ENCODE measurements around the gene ETF1. TPM values are rescaled to one million over a fixed set of nuclear protein-coding genes. Genes with fewer than 3 reads are reported as not detected.

ETF1 gene
- total RNA-seq, 1 donor from 2014 or later: 116 TPM

GRCh38 chr5:138464388-138465260 lies 78.4 kb downstream of the ETF1 start:
- peaks cover 11% of the 10 kb centered on the region for H3K79me2 ChIP-seq (ENCODE audit: low read depth)
- H4K20me1 ChIP-seq (ENCODE audit: low read depth): peaks cover 30% of the 10 kb centered on the region
- H3K9ac ChIP-seq: peak overlapping the region; percentile 77
- H3K27me3 ChIP-seq: peaks cover 32% of the 10 kb centered on the region
- Mint-ChIP-seq H3K27me3 (ENCODE audit: insufficient read depth, low read depth) (peaks cover 28% of the 10 kb centered on the region), H3K9me3 (peaks cover 8% of the 10 kb centered on the region), H3K27ac (peak overlapping the region; percentile 94), H3K4me1 (peaks cover 29% of the 10 kb centered on the region), H3K4me3 (peak overlapping the region; percentile 91), H3K36me3 (peaks cover 22% of the 10 kb centered on the region)
- H2AFZ ChIP-seq (replicated peaks): no peak overlapping the region
- H3K9me3 ChIP-seq (ENCODE audit: low read depth): no peaks in the 10 kb centered on the region
- TF ChIP-seq EZH2 (IDR thresholded peaks at IDR 0.05) (no peak), EZH2phosphoT487 (IDR thresholded peaks at IDR 0.05) (no peak), CTCF (IDR thresholded peaks at IDR 0.05) (no peak)
- H3K4me3 ChIP-seq: peak overlapping the region; percentile 90
- H3K27ac ChIP-seq: peak overlapping the region; percentile 96
- H3K36me3 ChIP-seq: no peaks in the 10 kb centered on the region
- peak; percentile 100 for DNase-seq (ENCODE audit: low spot score)
- peaks cover 35% of the 10 kb centered on the region for H3F3A ChIP-seq (ENCODE audit: low read depth)
- peaks cover 9% of the 10 kb centered on the region for H3K4me1 ChIP-seq
- H3K4me2 ChIP-seq: peak overlapping the region; percentile 92

- H3K4me2 ChIP-seq: peak overlapping the region; percentile 92
- TF ChIP-seq CTCF (IDR thresholded peaks at IDR 0.05) (peak; percentile 76), EZH2phosphoT487 (IDR thresholded peaks at IDR 0.05) (no peak), EZH2 (IDR thresholded peaks at IDR 0.05) (peak; percentile 30)
- H3K9me3 ChIP-seq (ENCODE audit: low read depth): no peaks in the 10 kb centered on the region
- H3K4me1 ChIP-seq: peaks cover 9% of the 10 kb centered on the region
- peaks cover 25% of the 10 kb centered on the region for H3K27me3 Mint-ChIP-seq (ENCODE audit: insufficient read depth, low read depth)
- H3K27ac Mint-ChIP-seq: peak overlapping the region; percentile 96
- H3K9me3 Mint-ChIP-seq: peaks cover 8% of the 10 kb centered on the region
- H3K27ac ChIP-seq: peak overlapping the region; percentile 96
- H3K79me2 ChIP-seq (ENCODE audit: low read depth): peaks cover 11% of the 10 kb centered on the region
- peak overlapping the region; percentile 91 for H3K4me3 Mint-ChIP-seq
- H3K4me1 Mint-ChIP-seq: peaks cover 27% of the 10 kb centered on the region
- no peak overlapping the region for H2AFZ ChIP-seq (replicated peaks)
- peaks cover 30% of the 10 kb centered on the region for H4K20me1 ChIP-seq (ENCODE audit: low read depth)
- H3F3A ChIP-seq (ENCODE audit: low read depth): peaks cover 29% of the 10 kb centered on the region
- H3K27me3 ChIP-seq: peaks cover 32% of the 10 kb centered on the region
- H3K4me3 ChIP-seq: peak overlapping the region; percentile 90
- peaks cover 22% of the 10 kb centered on the region for H3K36me3 Mint-ChIP-seq
- peak overlapping the region; percentile 77 for H3K9ac ChIP-seq
- DNase-seq (ENCODE audit: low spot score): peak; percentile 97
- H3K36me3 ChIP-seq: no peaks in the 10 kb centered on the region
Observed at GRCh38 chr5:138464008-138464387, 79.0 kb downstream of the ETF1 start.

GRCh38 chr5:138463419-138464007 lies 79.5 kb downstream of the ETF1 start:
- Histone ChIP-seq H4K20me1 (ENCODE audit: low read depth) (peaks cover 30% of the 10 kb centered on the region), H3K27ac (peak overlapping the region; percentile 75), H3F3A (ENCODE audit: low read depth) (peaks cover 26% of the 10 kb centered on the region), H3K79me2 (ENCODE audit: low read depth) (peaks cover 11% of the 10 kb centered on the region), H3K4me1 (peaks cover 12% of the 10 kb centered on the region), H3K9ac (peak overlapping the region; percentile 18), H3K36me3 (no peaks in the 10 kb centered on the region), H3K27me3 (peaks cover 32% of the 10 kb centered on the region), H3K9me3 (ENCODE audit: low read depth) (no peaks in the 10 kb centered on the region), H2AFZ (replicated peaks) (no peak overlapping the region), H3K4me3 (peak overlapping the region; percentile 90), H3K4me2 (peak overlapping the region; percentile 92)
- peaks cover 27% of the 10 kb centered on the region for H3K27me3 Mint-ChIP-seq (ENCODE audit: insufficient read depth, low read depth)
- peaks cover 20% of the 10 kb centered on the region for H3K36me3 Mint-ChIP-seq
- peaks cover 29% of the 10 kb centered on the region for H3K4me1 Mint-ChIP-seq
- H3K4me3 Mint-ChIP-seq: peak overlapping the region; percentile 91
- peak; percentile 60 for DNase-seq (ENCODE audit: low spot score)
- peak overlapping the region; percentile 96 for H3K27ac Mint-ChIP-seq
- TF ChIP-seq EZH2 (IDR thresholded peaks at IDR 0.05): no peak
- TF ChIP-seq EZH2phosphoT487 (IDR thresholded peaks at IDR 0.05): no peak
- no peak for TF ChIP-seq CTCF (IDR thresholded peaks at IDR 0.05)
- peaks cover 8% of the 10 kb centered on the region for H3K9me3 Mint-ChIP-seq
